K562 (cell line): Measurements from ENCODE around the gene SPNS1. TPM values are rescaled to one million over a fixed set of nuclear protein-coding genes. Genes with fewer than 3 reads are reported as not detected.

Experiments used
- ATAC-seq: fragments of 200-7000 bp; cut with Tn5 transposase; 3 replicates; pipeline ENCODE4 v1.9.1; 2020; ENCODE audit warnings: moderate library complexity
- BruUV-seq: library from RNA; stranded (reverse); fragments of 400-500 nt; replicated peaks from 2 replicates; lab custom pipeline; 2021; lab: Mats Ljungman, UMichigan
- CTCF ChIA-PET: fragments of 300-600 bp; formaldehyde crosslinking; extraction: SDS; loops from one replicate; lab custom pipeline; 2021; ENCODE audit warnings: low intra/inter-chr PET ratio; lab: Yijun Ruan, JAX
- POLR2A ChIA-PET: fragments of 300-600, 350-650 bp; sonication (Branson Sonifier 250); formaldehyde crosslinking; extraction: SDS; loops from one replicate; lab custom pipeline; 2021; ENCODE audit warnings: antibody characterized with exemption, inconsistent platforms; lab: Yijun Ruan, JAX
- DNase-seq, 4 experiments: peaks; one replicate each; pipeline versions ENCODE4 v3.0.0 to v3.0.0-alpha.2; 2011 to 2018; ENCODE audit warnings: low spot score in 3 of 4, mixed read lengths in 3 of 4; ENCODE audit errors: extremely low read depth in 1 of 4
- FAIRE-seq: peaks from 2 replicates; lab custom pipeline; 2011; peaks lifted over from hg19 to GRCh38; lab: Jason Lieb, UNC
- H2AFZ ChIP-seq: 2 replicates; pipeline ENCODE4 v1.6.0; 2011; ENCODE audit warnings: low read depth, low read length, control low read depth, inconsistent platforms
- H3K27ac ChIP-seq: fragments of 200-600 bp; 3 replicates; pipeline ENCODE4 v1.8.0; 2011; ENCODE audit warnings: low read depth, mild to moderate bottlenecking, control low read depth, inconsistent platforms, low read length, moderate library complexity, mixed read lengths; ENCODE audit errors: extremely low read depth
- H3K27me3 ChIP-seq, 2 experiments: fragments of 300-600 bp in 1 of 2; 2 replicates in 1 of 2; 3 replicates in 1 of 2; pipeline versions ENCODE4 v1.6.0 to v1.8.0; 2011; ENCODE audit warnings: inconsistent platforms in 2 of 2, low read length in 2 of 2, mild to moderate bottlenecking in 1 of 2, mixed read lengths in 1 of 2, moderate library complexity in 1 of 2; ENCODE audit not compliant: control insufficient read depth in 2 of 2, insufficient read depth in 2 of 2
- H3K36me3 ChIP-seq: fragments of 300-600 bp; 3 replicates; pipeline ENCODE4 v1.8.0; 2011; ENCODE audit warnings: mild to moderate bottlenecking, low read length, inconsistent platforms; ENCODE audit not compliant: control insufficient read depth, insufficient read depth
- H3K4me1 ChIP-seq, 2 experiments: fragments of 200-600 bp in 1 of 2; replicated peaks in 1 of 2; 2 replicates in 1 of 2; 3 replicates in 1 of 2; pipeline versions ENCODE4 v1.5.1 to v1.8.0; 2011; ENCODE audit warnings: inconsistent platforms in 2 of 2, low read length in 2 of 2, mild to moderate bottlenecking in 1 of 2, mixed read lengths in 1 of 2, moderate library complexity in 1 of 2; ENCODE audit not compliant: control insufficient read depth in 2 of 2, insufficient read depth in 2 of 2
- H3K4me2 ChIP-seq: 2 replicates; pipeline ENCODE4 v1.6.1; 2011; ENCODE audit warnings: low read length, control low read depth, inconsistent platforms, mixed read lengths; ENCODE audit not compliant: insufficient read depth
- H3K4me3 ChIP-seq: fragments of 200-600 bp; sonication (generic), shearing (Covaris generic); 2 replicates; pipeline ENCODE4 v1.5.1; 2016; ENCODE audit warnings: control low read depth, inconsistent platforms
- H3K79me2 ChIP-seq: fragments of 200-600 bp; 3 replicates; pipeline ENCODE4 v1.8.0; 2011; ENCODE audit warnings: low read length, inconsistent platforms; ENCODE audit not compliant: control insufficient read depth, insufficient read depth
- H3K9ac ChIP-seq, 2 experiments: 2 replicates each; pipeline versions ENCODE4 v1.6.0 to v1.6.1; 2011; ENCODE audit warnings: low read depth in 2 of 2, low read length in 2 of 2, control low read depth in 1 of 2, inconsistent platforms in 1 of 2, mild to moderate bottlenecking in 1 of 2, mixed read lengths in 1 of 2; ENCODE audit not compliant: insufficient read depth in 1 of 2
- H3K9me1 ChIP-seq: one replicate; pipeline ENCODE4 v1.6.0; 2011; ENCODE audit warnings: inconsistent platforms, mild to moderate bottlenecking, low read length, moderate library complexity; ENCODE audit not compliant: control insufficient read depth, insufficient read depth
- H3K9me3 ChIP-seq: replicated peaks from 2 replicates; pipeline ENCODE4 v1.5.1; 2011; ENCODE audit warnings: low read depth, low read length, inconsistent platforms; ENCODE audit not compliant: control insufficient read depth, insufficient read depth
- H4K20me1 ChIP-seq: replicated peaks from 2 replicates; pipeline ENCODE4 v1.6.1; 2011; ENCODE audit warnings: low read length, inconsistent platforms, mixed read lengths; ENCODE audit not compliant: control insufficient read depth, insufficient read depth
- CEBPG ChIP-seq, 3 experiments: fragments of 200-800 bp in 1 of 3; sonication (Bioruptor generic) in 1 of 3; sonication (generic) in 1 of 3; formaldehyde crosslinking in 1 of 3; IDR thresholded peaks in 2 of 3; conservative IDR thresholded peaks in 1 of 3; 2 replicates each; pipeline versions ENCODE4 v1.6.1 to v1.8.0; 2016 to 2022; ENCODE audit warnings: missing compliant biosample characterization in 2 of 3, missing genetic modification characterization in 2 of 3, mild to moderate bottlenecking in 1 of 3, missing genetic modification reagents in 1 of 3
- MYC ChIP-seq, 2 experiments: fragments of 250-450 bp in 1 of 2; sonication (Bioruptor Pico) in 1 of 2; IDR thresholded peaks; 2 replicates each; pipeline versions ENCODE4 v1.5.1 to v1.6.1; 2012 to 2021; ENCODE audit warnings: low read depth in 2 of 2, borderline replicate concordance in 1 of 2, improper control_type of control experiment in 1 of 2, low read length in 1 of 2, mild to moderate bottlenecking in 1 of 2, moderate library complexity in 1 of 2
- RFX7 ChIP-seq: fragments of 250-450 bp; sonication (Bioruptor Pico); IDR thresholded peaks from 2 replicates; pipeline ENCODE4 v1.5.1; 2021; ENCODE audit warnings: mild to moderate bottlenecking
- TEAD2 ChIP-seq: fragments of 450-650 bp; IDR thresholded peaks from 2 replicates; pipeline ENCODE4 v1.6.1; 2016; ENCODE audit warnings: missing genetic modification characterization, control low read depth, missing compliant biosample characterization
- WHSC1 ChIP-seq: IDR thresholded peaks from one replicate; pipeline ENCODE4 v1.6.1; 2012; ENCODE audit warnings: low read length, control low read depth, inconsistent platforms
- YBX1 ChIP-seq: fragments of 450-650 bp; IDR thresholded peaks from 2 replicates; pipeline ENCODE4 v1.7.1; 2016; ENCODE audit warnings: mild to moderate bottlenecking
- ZBTB8A ChIP-seq: fragments of 450-650 bp; IDR thresholded peaks from 2 replicates; pipeline ENCODE4 v1.6.1; 2018; ENCODE audit warnings: mild to moderate bottlenecking, moderate library complexity; ENCODE audit not compliant: partially characterized antibody
- WGBS: fragments of 100-300 bp; shearing (Covaris generic); methylation state at CpG from one replicate; pipeline ENCODE4 v1.1.6; 2016; ENCODE audit warnings: low coverage, mixed read lengths; ENCODE audit not compliant: insufficient coverage; ENCODE audit errors: missing lambda C conversion rate; 5-methylcytosine and 5-hydroxymethylcytosine counted together
- in situ Hi-C: fragments of 300-500 bp; cut with MboI; formaldehyde crosslinking; loops from 4 replicates; pipeline ENCODE4 v1.15.0; 2018; ENCODE audit warnings: inconsistent platforms, mixed read lengths
- intact Hi-C: fragments of 100-400 bp; cut with micrococcal nuclease; formaldehyde crosslinking; loops from 2 replicates; pipeline ENCODE4 v1.14.2; 2022
- polyA plus RNA-seq, 8 experiments: library from polyadenylated mRNA; depleted of rRNA in 4 of 8; stranded (reverse) in 5 of 8; unstranded in 3 of 8; fragments of >200 nt; fragmentation: Nextera tagmentation in 2 of 8; fragmentation: Illumina TruSeq in 1 of 8; extraction: Ambion mirVana in 2 of 8; extraction: Trizol in 1 of 8; gene quantifications; 2 replicates each; pipeline versions ENCODE4 v1.2.1 to v1.2.3, GENCODE V29; 2011 to 2014; ENCODE audit warnings: inconsistent platforms in 1 of 8, missing spikeins in 1 of 8
- total RNA-seq, 7 experiments: library from RNA; depleted of rRNA in 6 of 7; stranded (reverse); fragments of >200 nt in 6 of 7; fragmentation: Illumina TruSeq in 2 of 7; extraction: Trizol in 2 of 7; gene quantifications; 2 replicates each; pipeline versions ENCODE4 v1.2.1 to v1.2.3, GENCODE V29; 2011 to 2021; ENCODE audit warnings: low replicate concordance in 1 of 7
- TF ChIP-seq, protein P1 (sequence below): fragments of 250-450 bp; sonication (Bioruptor Pico); IDR thresholded peaks from 2 replicates; pipeline ENCODE4 v1.5.0; 2021; ENCODE audit warnings: mild to moderate bottlenecking, borderline replicate concordance

SPNS1 gene
- total and polyA plus RNA-seq, 9 of the 15 experiments (the other 6 are each of a cell fraction or from before 2014, with no cell fraction given) = 0.58 to 64.9 (median 13.7) TPM

DNA sequence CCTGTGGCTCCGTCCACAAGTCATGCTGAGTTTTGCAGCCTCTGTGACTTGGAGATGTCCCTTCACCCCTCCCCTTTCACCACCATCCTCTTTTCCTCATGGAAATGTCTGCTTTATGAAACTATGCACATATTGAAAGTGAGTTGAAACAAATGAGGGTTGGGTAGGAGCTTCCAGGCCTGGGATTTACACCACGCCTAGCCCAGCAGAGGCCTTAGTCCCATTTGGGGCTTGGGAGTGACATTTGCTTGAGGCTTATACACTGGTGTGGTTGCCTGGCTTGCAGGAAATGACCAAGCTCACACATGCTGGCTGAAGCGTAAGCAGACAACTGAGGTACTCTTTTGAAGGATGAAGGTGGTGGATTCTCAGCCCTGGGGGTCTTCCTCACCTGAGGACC is 10.5 kb upstream of the SPNS1 start (continued):
- no peak for TF ChIP-seq MYC (IDR thresholded peaks at IDR 0.05; ENCODE audit: low read depth, low read length)
- no peak for TF ChIP-seq MYC (CRISPR knock-in tag; IDR thresholded peaks at IDR 0.05; ENCODE audit: borderline replicate concordance, low read depth)
- no peak for TF ChIP-seq CEBPG (CRISPR knock-in tag; IDR thresholded peaks at IDR 0.05)
- no peak for TF ChIP-seq CEBPG (tag; conservative IDR thresholded peaks at IDR 0.05 in 1 of 2, IDR thresholded peaks at IDR 0.05 in 1 of 2)
- no peak for TF ChIP-seq YBX1

DNA sequence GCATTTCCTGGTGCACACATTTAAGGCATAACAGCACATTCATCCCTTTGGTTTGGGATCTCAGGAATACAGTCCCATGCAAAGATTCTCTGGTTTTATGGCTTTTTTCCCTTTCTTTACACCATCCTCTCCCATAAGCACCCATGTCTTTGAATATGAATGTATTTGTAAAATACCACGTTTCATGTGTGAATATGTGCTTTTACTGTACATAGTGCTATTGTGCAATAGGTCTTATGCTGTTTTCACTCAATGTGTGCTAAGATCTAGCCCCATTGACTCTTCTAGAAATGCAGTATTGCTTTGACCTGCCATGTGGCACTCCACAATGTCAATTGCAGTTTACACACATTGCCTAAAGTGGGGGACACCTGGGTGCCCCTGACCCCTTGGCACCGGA is 10.1 kb upstream of the SPNS1 start:
- H3K9me1 ChIP-seq = no peaks in the 10 kb centered on the region
- DNase-seq (no peak), ATAC-seq (no peak), FAIRE-seq (no peak)
- BruUV-seq = no TSS peak
- H2AFZ ChIP-seq = no peak overlapping the region
- no peak overlapping the region for H3K4me2 ChIP-seq
- H3K4me1 ChIP-seq = no peaks in the 10 kb centered on the region
- no peaks in the 10 kb centered on the region for H4K20me1 ChIP-seq
- H3K79me2 ChIP-seq = no peaks in the 10 kb centered on the region
- no peak overlapping the region for H3K4me3 ChIP-seq
- no peak overlapping the region for H3K9ac ChIP-seq
- peaks cover 52% of the 10 kb centered on the region for H3K36me3 ChIP-seq
- H3K9me3 ChIP-seq = no peaks in the 10 kb centered on the region
- in situ Hi-C loops = loop anchor here (25.0 kb wide), 1 partner anchor 302 kb away; no protein-coding TSS in a partner anchor
- no peak overlapping the region for H3K27ac ChIP-seq
- no peaks in the 10 kb centered on the region for H3K27me3 ChIP-seq
- 70% methylated on average over 2 of the region's 2 CpGs for WGBS
- intact Hi-C loops = no loop called here
- ChIA-PET CTCF (no interaction called here), POLR2A (no interaction called here)
- TF ChIP-seq CEBPG (CRISPR knock-in tag; IDR thresholded peaks at IDR 0.05) (0 out of 2 replicates have a peak, but pooled peaks have one; percentile 48), CEBPG (tag; conservative IDR thresholded peaks at IDR 0.05 in 1 of 2, IDR thresholded peaks at IDR 0.05 in 1 of 2) (peak; percentile 71 to 80), WHSC1 (no peak), ZBTB8A (no peak), TEAD2 (tag) (no peak), RFX7 (CRISPR knock-in tag) (no peak)
- TF ChIP-seq, protein P1, sequence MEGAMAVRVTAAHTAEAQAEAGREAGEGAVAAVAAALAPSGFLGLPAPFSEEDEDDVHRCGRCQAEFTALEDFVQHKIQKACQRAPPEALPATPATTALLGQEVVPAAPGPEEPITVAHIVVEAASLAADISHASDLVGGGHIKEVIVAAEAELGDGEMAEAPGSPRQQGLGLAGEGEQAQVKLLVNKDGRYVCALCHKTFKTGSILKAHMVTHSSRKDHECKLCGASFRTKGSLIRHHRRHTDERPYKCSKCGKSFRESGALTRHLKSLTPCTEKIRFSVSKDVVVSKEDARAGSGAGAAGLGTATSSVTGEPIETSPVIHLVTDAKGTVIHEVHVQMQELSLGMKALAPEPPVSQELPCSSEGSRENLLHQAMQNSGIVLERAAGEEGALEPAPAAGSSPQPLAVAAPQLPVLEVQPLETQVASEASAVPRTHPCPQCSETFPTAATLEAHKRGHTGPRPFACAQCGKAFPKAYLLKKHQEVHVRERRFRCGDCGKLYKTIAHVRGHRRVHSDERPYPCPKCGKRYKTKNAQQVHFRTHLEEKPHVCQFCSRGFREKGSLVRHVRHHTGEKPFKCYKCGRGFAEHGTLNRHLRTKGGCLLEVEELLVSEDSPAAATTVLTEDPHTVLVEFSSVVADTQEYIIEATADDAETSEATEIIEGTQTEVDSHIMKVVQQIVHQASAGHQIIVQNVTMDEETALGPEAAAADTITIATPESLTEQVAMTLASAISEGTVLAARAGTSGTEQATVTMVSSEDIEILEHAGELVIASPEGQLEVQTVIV (CRISPR knock-in tag) = no peak
